Loucy (cell line): Measurements from ENCODE around the gene DNAJB8.

Experiments used
- CTCF ChIP-seq: fragments of 200-600 bp; sonication (generic); conservative IDR thresholded peaks from 2 replicates; pipeline ENCODE4 v1.5.1; 2014; ENCODE audit warnings: mild to moderate bottlenecking, antibody characterized with exemption, low read length
- EZH2phosphoT487 ChIP-seq: fragments of 200-600 bp; IDR thresholded peaks from 2 replicates; pipeline ENCODE4 v1.6.1; 2018; ENCODE audit warnings: antibody characterized with exemption, mild to moderate bottlenecking, moderate library complexity, borderline replicate concordance

DNA sequence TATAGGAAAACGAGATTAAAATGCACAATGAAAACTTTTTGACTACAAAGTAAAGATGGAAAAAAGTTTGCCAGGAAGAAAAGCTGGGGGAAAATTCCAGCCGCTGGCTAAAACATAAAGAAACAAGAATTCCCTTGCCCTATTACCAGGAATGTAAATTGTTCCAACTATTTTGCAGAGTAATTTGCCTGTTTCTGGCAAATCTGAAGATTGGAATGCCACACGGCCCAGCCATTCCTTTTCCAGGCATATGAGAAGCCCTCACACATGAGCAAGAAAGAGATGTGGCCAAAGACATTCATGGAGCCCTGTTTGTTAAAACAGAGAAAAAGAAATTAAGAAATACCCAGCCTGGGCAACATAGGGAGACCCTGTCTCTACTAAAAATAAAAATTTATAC lies 34.7 kb upstream of the DNAJB8 start:
- TF ChIP-seq CTCF, result no peak
- TF ChIP-seq EZH2phosphoT487, result no peak
